Central memory CD8-positive, alpha-beta T cell (primary cell): ENCODE measurements around the gene RBM19.

Experiments used
- ATAC-seq: fragments of 150-1000 bp; cut with Tn5 transposase; replicated peaks from 2 replicates; pipeline ENCODE4 v1.10.0; 2022; ENCODE audit warnings: mild to moderate bottlenecking, moderate FRiP score, moderate number of reproducible peaks; ENCODE audit not compliant: poor library complexity, severe bottlenecking; ENCODE audit errors: extremely low read depth
- DNase-seq, 2 donors: peaks; one replicate each; pipeline ENCODE4 v3.0.0; 2021; ENCODE audit warnings: low spot score in 2 of 2
- H3K27ac Mint-ChIP-seq: one replicate; pipeline ENCODE4 v1.8.0; 2022; ENCODE audit warnings: low read depth, mild to moderate bottlenecking, moderate library complexity, mixed read lengths
- H3K27me3 Mint-ChIP-seq: one replicate; pipeline ENCODE4 v1.8.0; 2022; ENCODE audit warnings: mixed read lengths
- H3K36me3 Mint-ChIP-seq: one replicate; pipeline ENCODE4 v1.8.0; 2022; ENCODE audit warnings: mild to moderate bottlenecking, moderate library complexity, mixed read lengths; ENCODE audit not compliant: insufficient read depth
- H3K4me1 Mint-ChIP-seq: one replicate; pipeline ENCODE4 v1.8.0; 2022; ENCODE audit warnings: mixed read lengths
- H3K4me3 Mint-ChIP-seq: one replicate; pipeline ENCODE4 v1.8.0; 2022; ENCODE audit warnings: mild to moderate bottlenecking, moderate library complexity, mixed read lengths
- H3K9me3 Mint-ChIP-seq: one replicate; pipeline ENCODE4 v1.8.0; 2022; ENCODE audit warnings: mixed read lengths

RBM19 gene

DNA sequence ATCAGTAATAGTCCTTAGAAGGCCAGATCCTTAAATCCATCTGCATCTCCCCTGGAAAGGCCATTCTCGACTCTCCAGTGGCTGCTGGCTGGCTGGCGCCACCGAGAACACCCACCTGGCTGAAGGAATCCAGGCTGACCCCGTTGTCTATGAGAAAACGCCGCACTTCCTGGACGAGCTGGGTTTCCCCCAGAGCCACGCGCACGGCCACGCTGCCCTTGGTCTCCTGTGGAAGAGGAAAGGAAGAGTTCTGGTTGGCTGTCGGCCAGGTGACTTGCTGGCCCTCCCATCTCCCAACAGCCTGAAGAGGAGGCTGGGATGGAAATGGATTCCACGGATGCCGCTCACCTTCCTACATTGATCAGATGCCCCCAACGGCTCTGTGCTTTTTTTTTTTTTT lies 23.9 kb downstream of the RBM19 start:
- H3K4me1 Mint-ChIP-seq, result no peaks in the 10 kb centered on the region
- ATAC-seq (no peak), DNase-seq (no peak)
- no peaks in the 10 kb centered on the region for H3K27me3 Mint-ChIP-seq
- peaks cover 53% of the 10 kb centered on the region for H3K36me3 Mint-ChIP-seq
- H3K9me3 Mint-ChIP-seq, result no peaks in the 10 kb centered on the region
- H3K4me3 Mint-ChIP-seq, result no peak overlapping the region
- H3K27ac Mint-ChIP-seq, result peak overlapping the region; percentile 51

DNA sequence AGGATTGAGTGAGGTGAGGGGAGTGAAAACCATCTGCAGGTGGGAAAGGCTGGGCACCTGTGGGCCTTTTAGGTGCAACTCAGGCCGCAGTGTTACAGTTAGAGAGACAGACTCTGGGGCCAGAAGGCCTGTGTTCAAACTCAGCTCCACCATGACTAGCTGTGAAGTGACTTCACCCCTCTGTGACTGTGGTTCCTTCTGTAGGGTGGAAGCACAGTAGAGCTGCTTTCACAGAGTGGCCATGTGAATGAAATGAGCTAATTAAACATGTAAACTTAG lies 25.0 kb downstream of the RBM19 start:
- Mint-ChIP-seq H3K27ac (no peak overlapping the region), H3K4me3 (no peak overlapping the region), H3K9me3 (no peaks in the 10 kb centered on the region), H3K36me3 (peaks cover 55% of the 10 kb centered on the region), H3K4me1 (no peaks in the 10 kb centered on the region), H3K27me3 (no peaks in the 10 kb centered on the region)
- DNase-seq (no peak), ATAC-seq (no peak)

DNA sequence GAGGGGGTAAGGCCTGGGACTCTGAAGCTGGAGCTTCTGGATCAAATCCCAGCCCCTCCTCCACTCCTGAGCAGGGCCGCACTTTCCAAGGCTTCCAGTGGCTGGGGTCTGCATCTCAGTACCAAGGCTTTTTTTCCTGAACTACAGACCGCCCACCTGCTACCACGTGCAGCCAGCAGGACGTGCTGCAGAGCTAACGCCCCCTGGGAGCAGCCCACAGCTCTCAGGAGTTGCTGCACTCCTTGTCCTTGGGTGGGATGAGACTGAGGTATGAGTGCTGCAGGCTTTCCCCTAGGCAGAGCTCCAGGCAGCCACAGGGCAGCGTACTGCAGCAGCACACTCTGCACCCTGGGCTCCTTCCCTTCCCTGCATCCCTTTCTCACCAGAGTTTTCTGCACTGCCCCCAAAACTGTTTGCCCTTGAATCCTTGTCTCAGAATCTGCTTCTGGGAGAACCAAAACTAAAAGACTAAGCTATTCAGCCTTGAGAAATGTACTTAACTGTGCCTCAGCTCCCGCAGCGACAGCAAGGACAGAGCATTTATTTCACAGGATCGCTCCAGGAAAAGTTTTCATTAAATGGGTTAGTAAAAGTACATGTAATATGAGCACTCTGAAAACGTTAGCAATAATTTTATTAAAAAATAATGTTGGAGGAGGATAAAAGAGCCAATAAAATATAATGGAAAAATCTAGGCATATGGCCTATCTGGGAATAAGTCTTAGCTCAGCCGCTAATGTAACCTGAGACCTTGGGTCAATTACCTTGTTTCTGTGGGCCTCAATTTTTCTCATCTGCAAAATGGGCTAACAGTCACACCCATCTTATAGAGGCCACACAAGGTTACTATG lies 25.5 kb downstream of the RBM19 start:
- no peak overlapping the region for H3K27ac Mint-ChIP-seq
- ATAC-seq, result no peak

DNA sequence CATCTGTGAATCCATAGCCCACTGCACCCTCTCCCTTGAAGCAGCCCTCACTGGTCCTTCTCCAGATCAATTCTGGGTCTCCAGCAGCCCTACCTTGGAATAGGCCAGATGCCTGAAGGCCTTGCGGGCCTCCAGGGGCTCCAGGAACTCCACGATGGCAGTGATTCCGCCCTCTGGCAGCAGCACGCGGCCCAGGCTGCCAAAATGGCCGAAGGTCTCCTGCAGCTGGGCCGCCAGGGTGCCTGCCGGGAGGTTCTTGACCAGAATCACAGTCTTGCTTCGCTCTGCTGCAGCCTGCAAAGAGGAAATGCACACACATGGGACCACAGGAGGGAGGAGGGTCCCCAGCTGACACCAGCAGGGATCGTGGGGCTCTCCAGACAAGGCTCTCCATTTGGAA lies 26.3 kb downstream of the RBM19 start:
- no peaks in the 10 kb centered on the region for H3K27me3 Mint-ChIP-seq
- ATAC-seq (no peak), DNase-seq (no peak)
- H3K4me1 Mint-ChIP-seq, result no peaks in the 10 kb centered on the region
- peaks cover 58% of the 10 kb centered on the region for H3K36me3 Mint-ChIP-seq
- no peaks in the 10 kb centered on the region for H3K9me3 Mint-ChIP-seq
- no peak overlapping the region for H3K27ac Mint-ChIP-seq
- no peak overlapping the region for H3K4me3 Mint-ChIP-seq

More for the DNA sequence above, 25.5 kb downstream of the RBM19 start:
- Mint-ChIP-seq H3K9me3 (no peaks in the 10 kb centered on the region), H3K4me1 (no peaks in the 10 kb centered on the region), H3K36me3 (peaks cover 56% of the 10 kb centered on the region), H3K4me3 (no peak overlapping the region), H3K27me3 (no peaks in the 10 kb centered on the region)
- no peak for DNase-seq

DNA sequence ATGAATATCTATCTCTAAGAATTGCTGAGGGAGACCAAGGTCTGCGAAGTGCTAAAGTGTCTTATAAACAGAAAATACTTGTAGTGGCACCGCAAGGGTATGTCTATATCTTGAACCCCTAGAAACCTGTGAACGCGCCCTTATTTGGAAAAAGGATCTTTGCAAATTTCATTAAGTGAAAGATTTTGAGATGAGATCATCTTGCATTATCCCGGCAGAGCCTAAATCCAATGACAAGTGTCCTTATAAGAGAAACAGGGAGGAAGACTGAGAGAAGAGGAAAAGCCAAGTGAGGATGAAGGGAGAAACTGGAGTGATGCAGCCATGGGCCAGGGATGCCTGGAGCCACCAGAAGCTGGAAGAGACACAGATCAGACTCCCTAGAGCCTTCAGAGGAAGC lies 27.7 kb downstream of the RBM19 start:
- ATAC-seq (no peak), DNase-seq (no peak)
- Mint-ChIP-seq H3K36me3 (peaks cover 58% of the 10 kb centered on the region), H3K4me3 (no peak overlapping the region), H3K9me3 (no peaks in the 10 kb centered on the region), H3K27me3 (no peaks in the 10 kb centered on the region), H3K4me1 (no peaks in the 10 kb centered on the region), H3K27ac (no peak overlapping the region)

DNA sequence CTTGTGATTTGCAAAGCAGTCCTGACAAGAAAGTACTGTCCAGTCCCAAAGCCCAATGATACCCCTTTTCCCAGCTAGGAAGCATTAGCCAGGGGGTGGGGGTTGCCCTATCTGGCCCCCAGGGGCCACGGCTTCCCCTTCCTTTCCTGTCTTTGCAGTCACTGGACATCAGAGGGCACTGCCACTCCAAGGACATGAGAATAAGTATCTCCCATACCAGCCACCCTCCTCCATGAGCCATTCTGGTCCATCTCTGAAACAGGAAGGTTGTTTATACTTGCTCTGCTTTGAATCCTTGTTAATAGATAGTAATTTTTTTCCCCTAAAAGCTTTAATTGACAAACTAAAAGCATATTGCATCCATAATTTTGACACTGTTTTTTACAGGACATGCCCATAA lies 29.7 kb downstream of the RBM19 start:
- Mint-ChIP-seq H3K36me3 (peaks cover 52% of the 10 kb centered on the region), H3K4me1 (peaks cover 13% of the 10 kb centered on the region), H3K27ac (no peak overlapping the region), H3K27me3 (no peaks in the 10 kb centered on the region), H3K4me3 (no peak overlapping the region), H3K9me3 (no peaks in the 10 kb centered on the region)
- DNase-seq (no peak), ATAC-seq (no peak)

DNA sequence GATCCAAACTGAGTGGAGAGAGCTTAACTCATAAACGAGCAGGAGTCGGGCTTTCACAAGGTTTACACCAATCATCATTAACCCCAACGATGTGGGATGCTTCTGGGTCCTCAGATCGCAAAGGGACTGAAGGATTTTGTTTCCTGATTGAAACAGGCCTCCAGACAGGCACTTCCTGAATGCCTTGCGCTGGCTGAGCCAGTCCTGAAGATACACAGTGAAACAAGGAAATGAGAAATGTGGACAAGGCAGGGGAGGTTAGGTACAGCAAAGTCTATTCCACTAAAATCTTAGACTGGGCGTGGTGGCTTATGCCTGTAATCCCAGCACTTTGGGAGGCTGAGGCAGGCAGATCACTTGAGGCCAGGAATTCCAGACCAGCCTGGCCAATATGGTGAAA lies 30.7 kb downstream of the RBM19 start:
- no peaks in the 10 kb centered on the region for H3K27me3 Mint-ChIP-seq
- peaks cover 44% of the 10 kb centered on the region for H3K36me3 Mint-ChIP-seq
- no peak overlapping the region for H3K4me3 Mint-ChIP-seq
- no peak for DNase-seq
- no peak for ATAC-seq
- no peaks in the 10 kb centered on the region for H3K9me3 Mint-ChIP-seq
- H3K4me1 Mint-ChIP-seq, result peaks cover 18% of the 10 kb centered on the region
- H3K27ac Mint-ChIP-seq, result no peak overlapping the region

DNA sequence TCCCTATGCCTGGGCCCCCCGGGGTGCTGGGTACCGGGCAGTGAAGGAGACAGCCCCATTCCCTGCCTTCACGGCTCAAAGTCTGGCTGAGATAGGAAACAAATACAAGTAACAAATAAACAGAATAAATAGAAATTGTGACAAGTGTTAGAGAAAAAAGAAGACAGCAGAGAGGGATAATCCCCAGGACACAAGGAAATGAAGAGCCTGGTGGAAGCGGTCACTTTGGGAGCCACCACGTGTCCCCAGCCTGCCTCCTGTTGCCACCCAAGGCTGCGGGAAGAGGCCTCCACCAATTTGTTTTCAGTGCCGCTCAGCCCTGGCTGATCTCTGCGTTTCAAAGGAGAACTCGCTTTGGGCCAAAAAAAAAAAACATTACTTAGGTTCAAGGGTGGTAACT lies 31.2 kb downstream of the RBM19 start:
- ATAC-seq (no peak), DNase-seq (no peak)
- Mint-ChIP-seq H3K4me1 (peaks cover 24% of the 10 kb centered on the region), H3K9me3 (no peaks in the 10 kb centered on the region), H3K4me3 (no peak overlapping the region), H3K27ac (no peak overlapping the region), H3K36me3 (peaks cover 44% of the 10 kb centered on the region), H3K27me3 (no peaks in the 10 kb centered on the region)

DNA sequence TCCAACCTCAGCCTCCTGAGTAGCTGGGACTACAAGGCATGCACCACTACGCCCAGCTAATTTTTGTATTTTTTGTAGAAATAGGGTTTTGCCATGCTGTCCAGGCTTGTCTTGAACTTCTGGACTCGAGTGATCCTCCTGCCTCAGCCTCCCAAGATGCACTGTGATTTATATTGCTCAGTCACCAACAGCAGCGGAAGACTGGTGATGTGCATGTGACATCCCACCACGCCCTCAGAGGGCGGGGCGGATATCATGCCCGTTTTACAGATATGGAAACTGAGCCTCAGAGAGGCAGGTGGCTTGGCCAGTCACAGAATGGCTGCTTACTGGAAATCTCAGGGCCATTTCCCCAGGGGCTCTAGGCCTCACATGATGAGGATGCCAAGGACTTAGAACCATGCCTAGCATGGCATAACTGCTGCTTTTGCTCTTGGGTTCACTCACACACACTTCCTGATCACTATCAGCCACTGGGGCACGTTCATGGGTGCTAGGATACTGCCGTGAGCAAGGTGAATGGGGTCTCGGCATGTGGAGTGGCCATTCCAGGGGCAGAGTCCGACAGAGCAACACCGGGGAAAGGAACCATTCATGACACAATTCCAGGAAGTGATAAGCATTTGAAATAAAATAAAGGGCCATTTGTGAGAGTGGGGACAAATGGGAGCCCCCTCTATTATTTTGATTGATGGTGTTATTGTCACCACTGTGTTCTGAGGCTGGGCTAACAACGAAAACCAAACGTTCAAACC lies 31.9 kb downstream of the RBM19 start:
- Mint-ChIP-seq H3K27ac (no peak overlapping the region), H3K27me3 (no peaks in the 10 kb centered on the region), H3K9me3 (no peaks in the 10 kb centered on the region), H3K4me1 (peaks cover 31% of the 10 kb centered on the region), H3K4me3 (no peak overlapping the region), H3K36me3 (peaks cover 40% of the 10 kb centered on the region)
- DNase-seq, result no peak
- ATAC-seq, result no peak

DNA sequence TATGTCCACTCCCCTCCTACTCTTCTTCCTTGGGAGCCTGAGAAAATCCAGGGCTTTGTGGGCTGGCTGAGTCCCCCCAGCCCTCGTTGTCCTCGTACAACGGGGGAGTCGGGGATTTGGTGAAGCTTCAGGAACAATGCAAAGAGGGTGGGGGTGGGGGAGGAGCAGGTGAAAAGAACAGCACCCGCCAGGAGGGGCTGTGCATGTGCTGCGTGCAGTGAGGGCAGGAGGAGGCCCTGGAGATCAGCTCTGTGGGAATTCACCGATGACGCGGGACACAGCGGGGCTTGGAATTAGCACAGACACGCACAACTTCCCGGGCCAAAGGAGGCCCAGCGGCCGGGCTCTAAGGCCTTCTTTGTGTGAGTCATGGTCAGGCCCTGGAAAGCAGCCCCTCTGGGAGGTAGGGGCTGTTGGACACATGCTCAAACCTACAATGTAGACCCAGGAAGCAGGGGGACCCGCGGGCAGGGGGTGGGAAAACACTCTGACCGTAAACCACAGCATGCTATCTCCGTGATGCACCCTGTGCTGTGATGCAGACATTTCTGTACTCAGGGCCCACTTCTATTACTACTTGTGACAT lies 32.8 kb downstream of the RBM19 start:
- Mint-ChIP-seq H3K27ac (no peak overlapping the region), H3K9me3 (no peaks in the 10 kb centered on the region), H3K27me3 (no peaks in the 10 kb centered on the region), H3K4me3 (no peak overlapping the region), H3K36me3 (peaks cover 32% of the 10 kb centered on the region), H3K4me1 (peaks cover 34% of the 10 kb centered on the region)
- DNase-seq (no peak), ATAC-seq (no peak)

DNA sequence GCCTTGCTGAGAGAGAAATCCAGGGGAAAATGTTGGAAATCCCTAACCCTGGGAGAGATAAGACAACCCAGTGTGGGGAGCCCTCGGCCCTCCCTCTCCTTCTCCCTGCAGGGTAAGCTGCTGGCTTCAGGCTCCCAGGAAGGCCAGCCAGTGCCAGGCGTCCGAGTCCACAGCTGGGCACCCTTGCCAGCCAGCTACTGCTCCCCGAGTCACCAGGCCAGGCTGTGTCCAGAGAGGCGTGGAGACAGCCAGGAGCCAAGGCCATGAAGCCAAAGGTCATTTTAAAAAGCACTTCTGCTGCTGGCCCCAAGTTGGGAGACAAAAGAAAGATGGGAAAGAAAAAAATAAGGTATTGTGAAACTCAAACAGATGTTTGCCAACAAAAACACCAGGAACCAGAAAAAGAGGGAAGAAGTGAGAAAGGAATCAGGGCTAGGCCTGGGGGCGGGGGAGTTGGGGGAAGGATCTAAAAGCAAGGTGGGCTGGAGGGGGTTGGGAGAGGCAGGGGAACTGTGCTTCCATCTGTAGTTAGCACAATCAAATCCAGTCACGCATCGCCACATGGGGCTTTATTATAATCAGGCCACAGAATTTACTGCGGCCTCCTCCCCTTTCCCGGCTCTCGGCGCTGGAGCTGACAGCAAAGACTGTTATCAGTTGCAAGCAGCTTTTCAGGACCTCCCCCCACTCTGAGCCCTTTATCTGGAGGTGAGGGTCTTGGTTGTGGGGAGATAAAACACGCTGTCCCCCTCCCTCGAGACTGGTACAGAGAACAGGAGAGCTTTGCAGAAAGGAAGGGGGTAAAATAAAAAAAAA lies 33.5 kb downstream of the RBM19 start:
- Mint-ChIP-seq H3K4me3 (no peak overlapping the region), H3K27me3 (no peaks in the 10 kb centered on the region), H3K36me3 (peaks cover 30% of the 10 kb centered on the region), H3K27ac (peak overlapping the region; percentile 27), H3K9me3 (no peaks in the 10 kb centered on the region), H3K4me1 (peaks cover 34% of the 10 kb centered on the region)
- DNase-seq, result no peak
- ATAC-seq, result no peak

DNA sequence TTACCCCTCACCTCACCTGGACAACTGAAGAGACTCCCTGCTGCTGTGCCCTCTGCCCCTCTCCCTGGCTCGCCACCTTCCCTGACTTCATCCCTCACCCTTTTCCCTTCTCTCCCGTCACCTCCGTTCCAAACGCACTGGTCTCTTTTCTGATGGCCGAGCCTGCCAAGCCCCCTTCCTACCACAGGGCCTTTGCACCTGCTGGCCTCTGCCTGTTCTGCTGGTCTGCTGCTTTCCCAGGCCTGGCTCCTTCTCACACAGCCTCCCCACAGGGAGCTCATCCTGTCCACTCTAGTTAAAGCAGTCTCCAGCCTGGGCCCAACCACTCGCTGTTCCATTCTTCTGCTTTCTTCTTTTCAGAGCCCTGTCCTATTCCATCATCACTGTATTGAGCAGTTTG lies 34.6 kb downstream of the RBM19 start:
- DNase-seq (no peak), ATAC-seq (no peak)
- no peaks in the 10 kb centered on the region for H3K9me3 Mint-ChIP-seq
- H3K36me3 Mint-ChIP-seq, result peaks cover 30% of the 10 kb centered on the region
- no peak overlapping the region for H3K4me3 Mint-ChIP-seq
- peaks cover 34% of the 10 kb centered on the region for H3K4me1 Mint-ChIP-seq
- no peak overlapping the region for H3K27ac Mint-ChIP-seq
- no peaks in the 10 kb centered on the region for H3K27me3 Mint-ChIP-seq
